ENCODE data around the gene ADAMTSL2.

DNA sequence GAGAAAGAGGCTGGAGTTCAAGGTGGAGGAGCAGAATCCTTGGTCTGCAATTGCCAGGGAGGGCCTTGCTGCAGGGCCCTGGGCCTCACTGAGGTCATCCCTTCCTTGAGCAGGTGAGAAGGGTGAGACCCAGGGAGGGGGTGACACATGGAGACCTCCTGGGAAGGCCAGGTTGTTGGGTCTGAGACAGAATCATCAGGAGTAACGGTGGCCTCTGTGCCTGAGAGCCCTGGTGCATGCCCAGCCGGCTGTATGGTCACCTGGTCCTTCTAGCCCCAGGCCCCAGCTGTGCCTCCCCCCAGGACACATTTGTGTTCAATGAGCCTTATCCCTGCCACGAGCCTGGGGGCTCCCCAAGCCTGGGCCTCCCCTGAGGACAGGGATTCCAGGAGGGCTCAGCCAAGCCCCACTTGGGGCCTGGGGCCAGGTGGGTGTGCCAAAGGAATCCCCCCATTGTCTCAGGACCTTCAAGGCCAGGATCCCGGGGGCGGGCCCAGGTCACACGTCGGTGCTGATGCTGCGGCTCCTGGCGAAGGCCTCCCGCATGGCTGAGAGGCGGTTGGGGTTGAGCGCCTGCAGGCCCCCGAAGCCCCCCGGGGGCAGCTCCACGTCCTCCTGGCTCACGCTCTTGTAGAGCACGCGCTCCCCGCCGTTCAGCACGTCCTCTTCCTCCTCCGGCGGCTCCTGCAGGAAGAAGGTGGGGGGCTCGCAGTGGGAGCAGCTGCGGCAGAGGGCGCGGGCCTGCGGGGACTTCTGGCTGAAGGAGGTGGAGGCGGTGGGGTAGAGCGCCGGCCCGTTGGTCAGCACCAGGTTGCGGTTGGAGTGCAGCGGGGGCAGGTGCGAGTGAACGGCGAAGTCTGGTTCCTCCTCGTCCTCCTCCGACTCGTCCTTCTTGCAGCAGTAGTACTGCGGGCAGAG is 44.3 kb downstream of the ADAMTSL2 start:
- TF ChIP-seq, protein P1, sequence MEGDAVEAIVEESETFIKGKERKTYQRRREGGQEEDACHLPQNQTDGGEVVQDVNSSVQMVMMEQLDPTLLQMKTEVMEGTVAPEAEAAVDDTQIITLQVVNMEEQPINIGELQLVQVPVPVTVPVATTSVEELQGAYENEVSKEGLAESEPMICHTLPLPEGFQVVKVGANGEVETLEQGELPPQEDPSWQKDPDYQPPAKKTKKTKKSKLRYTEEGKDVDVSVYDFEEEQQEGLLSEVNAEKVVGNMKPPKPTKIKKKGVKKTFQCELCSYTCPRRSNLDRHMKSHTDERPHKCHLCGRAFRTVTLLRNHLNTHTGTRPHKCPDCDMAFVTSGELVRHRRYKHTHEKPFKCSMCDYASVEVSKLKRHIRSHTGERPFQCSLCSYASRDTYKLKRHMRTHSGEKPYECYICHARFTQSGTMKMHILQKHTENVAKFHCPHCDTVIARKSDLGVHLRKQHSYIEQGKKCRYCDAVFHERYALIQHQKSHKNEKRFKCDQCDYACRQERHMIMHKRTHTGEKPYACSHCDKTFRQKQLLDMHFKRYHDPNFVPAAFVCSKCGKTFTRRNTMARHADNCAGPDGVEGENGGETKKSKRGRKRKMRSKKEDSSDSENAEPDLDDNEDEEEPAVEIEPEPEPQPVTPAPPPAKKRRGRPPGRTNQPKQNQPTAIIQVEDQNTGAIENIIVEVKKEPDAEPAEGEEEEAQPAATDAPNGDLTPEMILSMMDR (IDR thresholded peaks at IDR 0.05 in 8 of 11, conservative IDR thresholded peaks at IDR 0.05 in 3 of 11), result no peak
- no peak for TF ChIP-seq POLR2AphosphoS5 (IDR thresholded peaks at IDR 0.05)
- no peak for TF ChIP-seq POLR2A (IDR thresholded peaks at IDR 0.05)

Data from spleen (tissue), 7 donors.